Posterior vena cava (tissue), 2 donors: ENCODE data around the gene RANBP6. TPM values are rescaled to one million over a fixed set of nuclear protein-coding genes. Genes with fewer than 3 reads are reported as not detected.
"Not testable (repeated sequence)": the region's sequence is repeated elsewhere in the genome, so short reads cannot be mapped to it uniquely, and the experiment has no call there.

Experiments used
- DNase-seq: peaks from one replicate; pipeline ENCODE4 v3.0.0-alpha.2; 2020; ENCODE audit warnings: low spot score
- intact Hi-C, 2 donors: fragments of 100-400 bp; cut with DNase I; formaldehyde crosslinking; loops; one replicate each; pipeline versions ENCODE4 v1.14.1 to v1.14.2; 2022 to 2023
- long read RNA-seq, 2 donors: library from polyadenylated mRNA; unstranded; transcript quantifications; one replicate each; pipeline ENCODE4 v2.0.0, GENCODE V29; 2020 to 2021
- total RNA-seq, 2 donors: library from RNA; stranded (reverse); fragmentation: NEBNext Ultra II Directional; extraction: Animal tissue kit (Norgen Biotek cat#: 25700); gene quantifications; one replicate each; pipeline ENCODE4 v1.2.1, GENCODE V29; 2021
- donor health status: DM: yes; HTN: yes; CAD: no.
- donor health status: DM: yes; HTN: yes; CAD: no.

RANBP6 gene
- total RNA-seq: 10 to 100 TPM; 14.0 to 15.9 TPM
- long read RNA-seq, donor 1, full-length matches to known transcripts: 5 of 5 reads
- long read RNA-seq, donor 1, partial matches to known transcripts: 0 of 5 reads
- long read RNA-seq, donor 1, other reads (novel, unspliced or antisense): 0 of 5 reads
- long read RNA-seq, donor 2, full-length matches to known transcripts: 6 of 6 reads
- long read RNA-seq, donor 2, partial matches to known transcripts: 0 of 6 reads
- long read RNA-seq, donor 2, other reads (novel, unspliced or antisense): 0 of 6 reads

DNA sequence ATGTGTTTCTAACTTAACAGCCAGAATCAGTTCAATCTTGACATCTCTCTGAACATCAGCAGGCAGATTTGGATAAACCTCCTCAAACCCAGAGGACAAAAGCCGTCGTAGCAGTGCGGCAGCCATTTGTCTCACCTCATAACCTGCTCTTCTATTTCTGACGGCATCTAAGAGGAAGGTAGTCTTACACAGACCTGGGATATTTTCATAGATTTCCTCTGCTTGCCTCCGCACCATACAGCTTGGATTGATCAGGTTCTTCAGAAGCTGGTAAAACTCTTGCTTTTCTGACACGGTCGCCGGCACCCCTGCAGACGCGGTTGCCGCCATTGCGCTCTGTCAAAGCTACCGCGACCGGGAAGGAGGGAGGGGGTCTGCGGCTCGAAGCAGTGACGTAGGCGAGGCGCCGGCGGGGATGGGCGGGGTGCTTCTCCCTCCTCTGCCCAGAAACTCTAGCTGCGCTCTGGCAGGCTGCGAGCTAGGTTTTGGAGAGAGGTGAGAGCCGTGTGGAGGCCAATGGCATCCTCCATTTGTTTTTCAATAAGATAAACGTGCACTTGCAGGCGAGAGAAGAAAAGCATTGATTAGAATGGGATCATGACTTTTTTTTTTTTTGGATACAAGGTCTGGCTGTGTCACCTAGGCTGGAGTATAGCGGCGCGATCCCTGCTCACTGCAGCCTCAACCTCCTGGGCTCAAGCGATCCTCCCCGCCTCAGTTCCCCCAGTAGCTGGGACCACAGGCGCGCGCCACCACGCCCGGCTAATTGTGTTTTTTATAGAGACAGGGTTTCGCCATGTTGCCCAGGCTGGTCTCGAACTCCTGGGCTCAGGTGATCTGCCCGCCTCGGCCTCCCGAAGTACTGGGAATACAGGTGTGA, at the start of gene RANBP6:
TSS of gene RANBP6 (minus strand) at position 347 of the 880 bp plus-strand sequence. CDS start at position 330, 17 bp downstream.
- intact Hi-C loops: no loop called here
- peak; percentile 98 for DNase-seq

- intact Hi-C loops: not testable (repeated sequence)
These were observed 47.7 kb upstream of the RANBP6 start for GRCh38 chr9:6063146-6063545.

GRCh38 chr9:6055666-6056065, 40.2 kb upstream of the RANBP6 start:
- intact Hi-C loops: no loop called here
- no peak for DNase-seq

More at GRCh38 chr9:6063146-6063545, 47.7 kb upstream of the RANBP6 start:
- DNase-seq: peak; percentile 35

DNA sequence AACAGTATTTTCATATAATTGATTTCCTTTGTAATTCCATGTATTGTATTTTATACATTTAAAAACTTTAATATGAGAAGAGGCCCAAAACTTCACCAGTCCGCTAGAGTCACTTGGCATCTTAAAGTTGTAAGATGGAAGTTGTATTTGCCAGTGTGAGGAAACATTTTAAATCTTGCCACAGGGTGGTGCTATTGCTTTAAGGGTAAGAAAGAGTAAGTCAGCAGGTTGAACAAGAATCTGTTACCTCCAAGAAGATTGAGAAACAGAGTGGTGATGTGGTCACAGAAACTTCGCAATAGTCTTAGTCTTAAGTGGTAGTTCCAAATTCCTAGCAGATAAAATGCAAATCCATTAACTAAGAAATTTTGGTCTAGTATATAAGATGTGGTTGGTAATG, 39.8 kb upstream of the RANBP6 start:
- intact Hi-C loops: no loop called here
- DNase-seq: no peak

GRCh38 chr9:6054280-6055099, 39.1 kb upstream of the RANBP6 start:
- intact Hi-C loops: no loop called here
- DNase-seq: peak; percentile 58

- no peak for DNase-seq
These were observed 37.0 kb upstream of the RANBP6 start for GRCh38 chr9:6052293-6052919.

GRCh38 chr9:6051511-6051950, 36.1 kb upstream of the RANBP6 start:
- intact Hi-C loops: loop anchor here in 1 of 2 donors (2.0 kb wide), 1 partner anchor 165 kb away; no protein-coding TSS in a partner anchor
- DNase-seq: no peak

More at GRCh38 chr9:6052293-6052919, 37.0 kb upstream of the RANBP6 start:
- intact Hi-C loops: no loop called here

DNA sequence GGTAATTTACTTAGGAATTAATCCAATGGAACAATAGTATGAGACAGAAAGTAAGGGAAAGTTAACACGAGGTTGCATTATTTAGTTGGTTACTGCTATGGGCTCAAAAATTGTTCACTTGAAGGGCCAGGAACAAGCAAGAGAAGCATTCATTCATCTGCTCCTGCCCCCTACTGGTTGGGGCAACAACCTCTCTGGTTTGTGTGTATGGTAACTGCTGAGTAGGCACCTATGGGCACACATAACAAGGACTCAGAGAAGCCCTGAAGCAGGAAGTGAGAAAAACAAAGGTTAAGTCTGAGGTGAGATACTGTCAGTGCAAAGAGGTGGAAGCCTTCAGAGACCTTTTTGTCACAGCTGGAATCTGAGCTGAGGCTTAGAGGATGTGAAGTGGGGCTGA, 34.4 kb upstream of the RANBP6 start:
- DNase-seq: no peak
- intact Hi-C loops: loop anchor here in 1 of 2 donors (2.0 kb wide), 1 partner anchor 163 kb away; no protein-coding TSS in a partner anchor

- intact Hi-C loops: no loop called here
These were observed 32.6 kb upstream of the RANBP6 start for GRCh38 chr9:6048039-6048438.

GRCh38 chr9:6047020-6047419, 31.6 kb upstream of the RANBP6 start:
- intact Hi-C loops: no loop called here
- no peak for DNase-seq

More at GRCh38 chr9:6048039-6048438, 32.6 kb upstream of the RANBP6 start:
- DNase-seq: no peak

DNA sequence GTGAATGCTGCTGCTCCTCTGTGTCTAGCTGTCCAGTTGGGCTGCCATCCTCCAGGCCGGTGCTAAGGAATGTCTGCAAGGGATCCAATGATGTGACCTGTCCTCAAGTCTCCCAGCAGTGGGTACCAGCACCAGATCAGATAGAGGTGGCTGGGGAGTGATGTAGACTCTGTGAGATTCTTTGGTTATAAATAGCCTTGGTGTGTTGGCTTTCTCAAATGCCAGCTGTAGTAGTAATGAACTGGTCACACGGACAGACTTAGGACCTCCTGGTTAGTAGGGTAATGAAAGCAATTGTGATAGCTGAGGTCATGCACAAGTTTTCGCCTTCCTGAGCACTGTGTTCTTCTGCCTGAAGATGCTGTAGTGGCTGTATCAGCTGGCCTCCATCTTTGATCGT, 29.9 kb upstream of the RANBP6 start:
- intact Hi-C loops: no loop called here
- no peak for DNase-seq

- DNase-seq: no peak
- intact Hi-C loops: no loop called here
These were observed 24.7 kb upstream of the RANBP6 start for GRCh38 chr9:6040077-6040476.

DNA sequence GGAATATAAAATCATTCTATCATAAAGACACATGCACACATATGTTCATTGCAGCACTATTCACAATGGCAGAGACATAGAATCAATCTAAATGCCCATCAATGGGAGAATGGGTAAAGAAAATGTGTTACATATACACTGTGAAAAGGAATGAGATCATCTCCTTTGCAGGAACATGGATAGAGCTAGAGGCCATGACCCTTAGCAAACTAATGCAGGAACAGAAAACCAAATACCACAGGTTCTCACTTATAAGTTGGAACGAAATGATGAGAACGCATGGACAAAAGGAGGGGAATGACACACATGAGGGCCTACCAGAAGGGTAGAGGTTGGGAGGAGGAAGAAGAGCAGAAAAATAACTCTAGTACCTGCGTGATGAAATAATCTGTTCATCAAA, 21.0 kb upstream of the RANBP6 start:
- DNase-seq: no peak
- intact Hi-C loops: no loop called here

GRCh38 chr9:6034954-6035353, 19.5 kb upstream of the RANBP6 start:
- intact Hi-C loops: no loop called here
- DNase-seq: no peak

GRCh38 chr9:6029604-6030274, 14.3 kb upstream of the RANBP6 start:
- DNase-seq: no peak
- intact Hi-C loops: no loop called here

DNA sequence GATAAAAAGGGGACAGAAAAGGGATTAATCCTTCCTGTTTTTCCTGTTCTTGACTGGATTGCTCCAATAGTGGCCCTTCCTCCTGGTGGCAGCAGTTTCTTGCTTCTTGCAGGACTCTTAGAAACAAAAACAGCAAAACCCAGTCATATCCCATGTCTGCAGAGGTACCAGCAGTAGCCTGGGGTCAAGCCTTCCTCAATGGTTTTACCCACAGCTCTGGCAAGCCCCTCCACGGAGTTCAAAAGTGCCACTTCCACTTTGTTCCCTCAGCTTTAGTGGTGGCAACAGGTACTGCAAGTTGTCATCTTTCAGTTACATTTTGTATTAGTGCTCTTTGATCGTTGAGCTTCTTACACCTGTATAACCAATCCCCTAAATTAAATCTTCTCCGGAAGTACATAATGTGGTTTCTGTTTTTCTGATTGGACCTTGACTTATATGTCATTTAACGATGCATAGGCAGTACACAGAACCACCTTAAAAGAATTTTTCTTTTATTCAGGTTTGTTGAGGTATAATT, 8.7 kb upstream of the RANBP6 start:
- DNase-seq: no peak
- intact Hi-C loops: no loop called here

- intact Hi-C loops: not testable (repeated sequence)
- DNase-seq: peak; percentile 75
These were observed 1.6 kb upstream of the RANBP6 start for GRCh38 chr9:6016975-6017374.

GRCh38 chr9:6014670-6015270, 654 bp downstream of the RANBP6 start:
- intact Hi-C loops: no loop called here
- DNase-seq: no peak
